Fibroblast of lung (primary cell): Measurements from ENCODE around the gene POGZ. TPM values are rescaled to one million over a fixed set of nuclear protein-coding genes. Genes with fewer than 3 reads are reported as not detected.

Experiments used
- DNase-seq, 2 donors: peaks; one replicate each; pipeline versions ENCODE4 v3.0.0 to v3.0.0-alpha.2; 2010; ENCODE audit warnings: low read depth in 2 of 2
- H2AFZ ChIP-seq: 2 replicates; pipeline ENCODE4 v1.5.1; 2012; ENCODE audit warnings: low read length, control low read depth, inconsistent platforms
- H3K27ac ChIP-seq: 2 replicates; pipeline ENCODE4 v1.5.1; 2011; ENCODE audit warnings: low read length, control low read depth; ENCODE audit not compliant: insufficient read depth
- H3K27me3 ChIP-seq: 2 replicates; pipeline ENCODE4 v1.5.1; 2011; ENCODE audit warnings: mild to moderate bottlenecking, low read length; ENCODE audit not compliant: control insufficient read depth, insufficient read depth
- H3K36me3 ChIP-seq: 2 replicates; pipeline ENCODE4 v1.5.1; 2011; ENCODE audit warnings: low read length; ENCODE audit not compliant: control insufficient read depth, insufficient read depth
- H3K4me1 ChIP-seq: 2 replicates; pipeline ENCODE4 v1.5.1; 2011; ENCODE audit warnings: low read length; ENCODE audit not compliant: control insufficient read depth, insufficient read depth; ENCODE audit errors: extremely low read depth
- H3K4me2 ChIP-seq: 2 replicates; pipeline ENCODE4 v1.5.1; 2011; ENCODE audit warnings: low read length, control low read depth; ENCODE audit not compliant: insufficient read depth; ENCODE audit errors: extremely low read depth
- H3K4me3 ChIP-seq, 4 experiments: fragments of 200-600 bp in 1 of 4; sonication (generic) in 1 of 4; replicated peaks in 1 of 4; 2 replicates each; pipeline ENCODE4 v1.5.1; 2011 to 2016; ENCODE audit warnings: low read length in 4 of 4, low read depth in 3 of 4, mild to moderate bottlenecking in 3 of 4, control low read depth in 2 of 4, inconsistent platforms in 1 of 4, mixed read lengths in 1 of 4; ENCODE audit not compliant: insufficient read depth in 1 of 4; ENCODE audit errors: control extremely low read depth in 1 of 4
- H3K79me2 ChIP-seq: 2 replicates; pipeline ENCODE4 v1.5.1; 2012; ENCODE audit warnings: mild to moderate bottlenecking, low read length, inconsistent platforms; ENCODE audit not compliant: control insufficient read depth, insufficient read depth
- H3K9ac ChIP-seq: 2 replicates; pipeline ENCODE4 v1.5.1; 2011; ENCODE audit warnings: mild to moderate bottlenecking, low read length, control low read depth; ENCODE audit not compliant: insufficient read depth
- H3K9me3 ChIP-seq: 2 replicates; pipeline ENCODE4 v1.5.1; 2012; ENCODE audit warnings: low read depth, low read length; ENCODE audit not compliant: control insufficient read depth, insufficient read depth
- H4K20me1 ChIP-seq: 2 replicates; pipeline ENCODE4 v1.5.1; 2011; ENCODE audit warnings: low read length; ENCODE audit not compliant: control insufficient read depth, insufficient read depth; ENCODE audit errors: extremely low read depth
- EZH2 ChIP-seq: IDR thresholded peaks from 2 replicates; pipeline ENCODE4 v1.5.1; 2012; ENCODE audit warnings: low read length, control low read depth, mild to moderate bottlenecking; ENCODE audit errors: missing control alignments
- polyA plus RNA-seq, 2 donors: library from polyadenylated mRNA; depleted of rRNA in 1 of 2; stranded (reverse) in 1 of 2; unstranded in 1 of 2; fragments of >200 nt; gene quantifications; 2 replicates each; pipeline ENCODE4 v1.2.1, GENCODE V29; 2011 to 2012; ENCODE audit warnings: missing spikeins in 1 of 2
- total RNA-seq: library from RNA; depleted of rRNA; stranded (reverse); fragments of >200 nt; gene quantifications from 2 replicates; pipeline ENCODE4 v1.2.1, GENCODE V29; 2014
- TF ChIP-seq, protein P1 (sequence below), 2 donors: IDR thresholded peaks in 1 of 2; conservative IDR thresholded peaks in 1 of 2; 1 replicate in 1 of 2; 2 replicates in 1 of 2; pipeline ENCODE4 v1.5.1; 2011 to 2012; ENCODE audit warnings: low read length in 2 of 2, control low read depth in 1 of 2, inconsistent platforms in 1 of 2, low read depth in 1 of 2, mild to moderate bottlenecking in 1 of 2

POGZ gene
- total and polyA plus RNA-seq, 2 donors (not counting 1 experiment from before 2014, with no cell fraction given), result 21.6 to 27.6 TPM

DNA sequence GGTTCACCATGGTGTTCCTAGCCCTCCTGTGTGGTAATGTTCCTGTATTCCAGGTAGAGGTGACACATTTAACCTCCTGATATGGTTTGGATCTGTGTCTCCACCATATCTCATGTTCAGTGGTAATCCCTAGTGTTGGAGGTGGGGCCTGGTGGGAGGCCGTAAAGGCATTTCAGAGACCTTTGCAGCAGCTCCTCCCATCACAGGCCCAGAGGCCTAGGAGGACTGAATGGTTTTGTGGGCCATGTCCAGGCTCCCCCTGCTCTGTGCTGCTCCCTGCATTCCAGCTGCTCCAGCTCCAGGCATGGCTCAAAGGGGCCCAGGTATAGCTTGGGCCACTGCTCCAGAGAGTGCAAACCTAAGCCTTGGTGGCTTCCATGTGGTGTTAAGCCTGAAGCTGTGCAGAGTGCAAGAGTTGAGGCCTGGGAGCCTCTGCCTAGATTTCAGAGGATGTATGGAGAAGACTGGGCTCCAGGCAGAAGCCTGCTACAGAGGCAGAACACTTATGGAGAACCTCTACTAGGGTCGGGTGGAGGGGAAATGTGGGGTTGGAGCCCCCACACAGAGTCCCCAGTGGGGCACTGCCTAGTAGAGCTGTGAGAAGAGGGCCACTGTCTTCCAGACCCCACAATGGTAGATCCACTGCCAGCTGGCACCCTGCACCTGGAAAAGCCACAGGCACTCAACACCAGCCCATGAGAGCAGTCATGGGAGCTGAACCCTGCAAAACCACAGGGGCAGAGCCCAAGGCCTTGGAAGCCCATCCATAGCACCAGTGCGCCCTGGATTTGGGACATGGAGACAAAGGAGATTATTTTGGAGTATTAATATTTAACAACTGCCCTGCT, 96.8 kb downstream of the POGZ start:
- H3K9ac ChIP-seq, result no peak overlapping the region
- TF ChIP-seq, protein P1, sequence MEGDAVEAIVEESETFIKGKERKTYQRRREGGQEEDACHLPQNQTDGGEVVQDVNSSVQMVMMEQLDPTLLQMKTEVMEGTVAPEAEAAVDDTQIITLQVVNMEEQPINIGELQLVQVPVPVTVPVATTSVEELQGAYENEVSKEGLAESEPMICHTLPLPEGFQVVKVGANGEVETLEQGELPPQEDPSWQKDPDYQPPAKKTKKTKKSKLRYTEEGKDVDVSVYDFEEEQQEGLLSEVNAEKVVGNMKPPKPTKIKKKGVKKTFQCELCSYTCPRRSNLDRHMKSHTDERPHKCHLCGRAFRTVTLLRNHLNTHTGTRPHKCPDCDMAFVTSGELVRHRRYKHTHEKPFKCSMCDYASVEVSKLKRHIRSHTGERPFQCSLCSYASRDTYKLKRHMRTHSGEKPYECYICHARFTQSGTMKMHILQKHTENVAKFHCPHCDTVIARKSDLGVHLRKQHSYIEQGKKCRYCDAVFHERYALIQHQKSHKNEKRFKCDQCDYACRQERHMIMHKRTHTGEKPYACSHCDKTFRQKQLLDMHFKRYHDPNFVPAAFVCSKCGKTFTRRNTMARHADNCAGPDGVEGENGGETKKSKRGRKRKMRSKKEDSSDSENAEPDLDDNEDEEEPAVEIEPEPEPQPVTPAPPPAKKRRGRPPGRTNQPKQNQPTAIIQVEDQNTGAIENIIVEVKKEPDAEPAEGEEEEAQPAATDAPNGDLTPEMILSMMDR (conservative IDR thresholded peaks at IDR 0.05 in 1 of 2, IDR thresholded peaks at IDR 0.05 in 1 of 2; ENCODE audit: low read depth in 1 of 2, low read length in 2 of 2), result no peak
- TF ChIP-seq EZH2, result no peak
- peaks cover 1% of the 10 kb centered on the region for H3K36me3 ChIP-seq

DNA sequence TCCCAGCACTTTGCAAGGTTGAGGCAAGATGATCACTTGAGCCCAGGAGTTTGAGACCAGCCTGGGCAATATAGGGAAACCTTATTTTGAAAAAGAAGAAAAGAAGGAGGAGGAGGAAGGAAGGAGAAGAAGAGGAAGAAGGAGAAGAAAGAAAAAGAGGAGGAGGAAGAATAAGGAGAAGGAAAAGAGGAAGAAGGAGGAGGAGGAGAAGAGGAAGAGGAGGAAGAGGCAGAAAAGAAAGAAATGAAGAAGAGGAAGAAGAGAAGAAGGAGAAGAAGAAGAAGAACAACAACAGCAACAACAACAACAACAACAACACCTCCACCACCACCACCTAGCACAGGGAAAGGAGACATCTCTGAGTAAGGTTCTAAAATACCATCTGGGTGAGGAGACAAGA, 97.4 kb downstream of the POGZ start:
- no peak for DNase-seq
- Histone ChIP-seq H3K4me2 (no peak overlapping the region), H3K9ac (no peak overlapping the region), H3K79me2 (no peaks in the 10 kb centered on the region), H4K20me1 (no peaks in the 10 kb centered on the region), H3K4me3 (no peak overlapping the region), H3K36me3 (peaks cover 1% of the 10 kb centered on the region), H3K27ac (no peak overlapping the region), H2AFZ (no peak overlapping the region), H3K9me3 (no peaks in the 10 kb centered on the region), H3K4me1 (no peaks in the 10 kb centered on the region), H3K27me3 (no peaks in the 10 kb centered on the region)
- TF ChIP-seq, protein P1 (conservative IDR thresholded peaks at IDR 0.05 in 1 of 2, IDR thresholded peaks at IDR 0.05 in 1 of 2; ENCODE audit: low read depth in 1 of 2, low read length in 2 of 2), result no peak
- TF ChIP-seq EZH2, result no peak

More for the DNA sequence above, 96.8 kb downstream of the POGZ start:
- no peaks in the 10 kb centered on the region for H3K9me3 ChIP-seq
- H3K4me3 ChIP-seq, result no peak overlapping the region
- no peak for DNase-seq
- no peaks in the 10 kb centered on the region for H3K27me3 ChIP-seq
- H3K79me2 ChIP-seq, result no peaks in the 10 kb centered on the region
- H3K27ac ChIP-seq, result no peak overlapping the region
- no peaks in the 10 kb centered on the region for H3K4me1 ChIP-seq
- H3K4me2 ChIP-seq, result no peak overlapping the region
- H2AFZ ChIP-seq, result no peak overlapping the region
- H4K20me1 ChIP-seq, result no peaks in the 10 kb centered on the region

DNA sequence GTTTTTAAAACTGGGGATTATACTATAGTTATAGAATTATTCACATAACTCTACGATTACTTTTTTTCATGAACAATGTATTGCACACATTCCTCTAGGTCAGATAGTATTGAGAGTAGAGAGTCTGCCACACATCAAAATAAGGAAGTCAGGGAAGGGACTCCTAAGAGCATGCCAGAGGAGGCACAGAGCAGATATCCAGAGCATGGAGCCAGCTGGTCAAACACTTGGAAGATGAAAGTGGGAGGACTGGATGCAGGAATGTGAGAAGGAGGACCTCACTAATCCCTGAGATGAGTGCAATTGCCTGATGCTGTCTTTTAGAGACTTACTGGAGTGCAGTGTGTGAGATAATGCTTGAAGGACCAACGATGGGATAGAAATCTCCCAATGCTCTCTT, 102.6 kb downstream of the POGZ start:
- no peak for DNase-seq

More for the DNA sequence above, 102.6 kb downstream of the POGZ start:
- no peak overlapping the region for H3K4me2 ChIP-seq
- H3K27ac ChIP-seq, result no peak overlapping the region
- no peaks in the 10 kb centered on the region for H3K27me3 ChIP-seq
- no peak overlapping the region for H3K9ac ChIP-seq
- H4K20me1 ChIP-seq, result no peaks in the 10 kb centered on the region
- H3K9me3 ChIP-seq, result no peaks in the 10 kb centered on the region
- H3K79me2 ChIP-seq, result no peaks in the 10 kb centered on the region
- no peaks in the 10 kb centered on the region for H3K4me1 ChIP-seq
- H3K4me3 ChIP-seq, result no peak overlapping the region
- TF ChIP-seq EZH2, result no peak
- TF ChIP-seq, protein P1 (conservative IDR thresholded peaks at IDR 0.05 in 1 of 2, IDR thresholded peaks at IDR 0.05 in 1 of 2; ENCODE audit: low read depth in 1 of 2, low read length in 2 of 2), result no peak
- no peaks in the 10 kb centered on the region for H3K36me3 ChIP-seq
- no peak overlapping the region for H2AFZ ChIP-seq

Other genes with a start within 250 kb of the POGZ start
- 193 and 240 TPM in 2 replicates for gene PSMD4, start 204.8 kb downstream of the POGZ start, total RNA-seq
- gene PSMD4, start 204.8 kb downstream of the POGZ start, polyA plus RNA-seq, result 210 and 282 TPM in 2 replicates
- 8.2 and 11.7 TPM in 2 replicates for gene ZNF687, start 177.2 kb downstream of the POGZ start, total RNA-seq
- gene ZNF687, start 177.2 kb downstream of the POGZ start, polyA plus RNA-seq, result 7.2 and 7.6 TPM in 2 replicates
- 42.1 and 65.7 TPM in 2 replicates for gene PI4KB, start 132.1 kb downstream of the POGZ start, total RNA-seq
- 75.4 and 92.9 TPM in 2 replicates for gene PI4KB, start 132.1 kb downstream of the POGZ start, polyA plus RNA-seq
- gene RFX5, start 112.2 kb downstream of the POGZ start, total RNA-seq, result 21.6 and 35.5 TPM in 2 replicates
- 18.4 and 20.1 TPM in 2 replicates for gene RFX5, start 112.2 kb downstream of the POGZ start, polyA plus RNA-seq
- 59.6 and 65.9 TPM in 2 replicates for gene SELENBP1, start 86.8 kb downstream of the POGZ start, total RNA-seq
- 60.6 and 85.4 TPM in 2 replicates for gene SELENBP1, start 86.8 kb downstream of the POGZ start, polyA plus RNA-seq
- 335 and 339 TPM in 2 replicates for gene PSMB4, start 59.9 kb downstream of the POGZ start, total RNA-seq
- 370 and 426 TPM in 2 replicates for gene PSMB4, start 59.9 kb downstream of the POGZ start, polyA plus RNA-seq
- under 0.01 and 0.17 TPM in 2 replicates for gene CGN, start 51.9 kb upstream of the POGZ start, total RNA-seq
- gene CGN, start 51.9 kb upstream of the POGZ start, polyA plus RNA-seq, result 0.17 and 0.21 TPM in 2 replicates
- 6.9 and 18.2 TPM in 2 replicates for gene TUFT1, start 80.8 kb upstream of the POGZ start, total RNA-seq
- gene TUFT1, start 80.8 kb upstream of the POGZ start, polyA plus RNA-seq, result 16.7 and 24.7 TPM in 2 replicates
- 31.1 and 38.1 TPM in 2 replicates for gene SNX27, start 152.6 kb upstream of the POGZ start, total RNA-seq
- gene SNX27, start 152.6 kb upstream of the POGZ start, polyA plus RNA-seq, result 24.4 and 29.5 TPM in 2 replicates